Epithelial cell of alveolus of lung (primary cell): Measurements from ENCODE around the gene ILDR1. TPM values are rescaled to one million over a fixed set of nuclear protein-coding genes. Genes with fewer than 3 reads are reported as not detected.

ENCODE experiments used
- total RNA-seq: library from RNA; depleted of rRNA; stranded (reverse); fragments of >200 nt; gene quantifications from 2 replicates; pipeline ENCODE4 v1.2.1, GENCODE V29; 2015

Gene ILDR1
- total RNA-seq = not detected in 2 replicates

DNA sequence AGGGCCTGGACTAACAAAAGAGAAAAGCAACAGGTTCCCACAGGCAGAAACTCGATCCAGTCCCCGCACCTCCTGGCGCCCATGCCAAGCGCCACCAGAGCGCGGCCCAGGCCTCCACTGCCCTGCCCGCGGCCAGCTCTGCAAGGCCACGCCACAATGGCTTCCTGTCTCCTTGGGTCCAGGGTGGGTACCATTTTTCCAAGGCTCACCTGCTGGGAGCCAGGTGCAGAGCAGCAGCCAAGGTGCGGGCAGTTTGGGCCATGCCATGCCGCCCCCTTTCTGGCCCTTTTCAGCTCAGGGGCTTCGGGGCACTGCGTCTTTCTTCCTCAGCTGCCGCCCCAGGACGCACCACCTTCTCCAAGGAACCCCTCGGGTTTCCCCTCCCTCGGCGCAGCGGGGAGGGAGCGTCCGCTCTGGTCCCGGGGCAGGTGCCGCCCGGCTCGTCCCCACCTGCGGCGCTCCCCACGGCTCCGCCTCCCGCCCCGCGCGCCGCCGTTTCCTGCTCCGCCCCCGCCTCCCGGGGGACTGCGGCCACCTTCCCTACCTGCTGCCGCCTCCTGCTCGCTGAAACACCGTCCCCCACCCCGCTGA lies at the start of gene ILDR1:
Gene ILDR1 (minus strand): TSS at position 437 of the 591 bp plus-strand sequence. CDS start 170 bp downstream, at position 267.

DNA sequence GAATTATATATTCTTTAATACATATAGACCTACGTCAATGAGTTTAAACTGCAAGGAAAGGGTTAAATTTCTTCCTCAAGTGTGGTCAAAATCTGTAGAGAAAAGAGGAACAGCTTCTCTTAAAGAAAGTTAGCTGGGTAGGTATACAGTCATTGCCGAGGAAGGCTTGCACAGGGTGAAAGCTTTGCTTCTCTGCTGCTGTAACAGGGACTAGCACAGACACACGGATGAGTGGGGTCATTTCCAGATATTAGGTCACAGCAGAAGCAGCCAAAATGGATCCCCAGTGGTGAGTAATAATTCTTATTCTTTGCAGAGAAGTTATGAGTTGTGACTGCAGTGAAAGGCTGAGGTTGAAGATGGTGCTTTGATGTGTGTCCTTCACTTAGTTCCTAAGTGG lies 33.2 kb upstream of the ILDR1 start, which contains the start of gene CD86:
Gene CD86 (plus strand): TSS at position 148 of the 400 bp plus-strand sequence. CDS start 128 bp downstream, at position 276.

Other genes starting within 250 kb of the ILDR1 start
- gene IQCB1, start 187.2 kb downstream of the ILDR1 start, total RNA-seq = 9.3 and 9.7 TPM in 2 replicates
- 1.6 TPM in 1 of 2 replicates, not detected in the other for gene EAF2, start 187.0 kb downstream of the ILDR1 start, total RNA-seq
- under 0.01 TPM in 1 of 2 replicates, not detected in the other for gene SLC15A2, start 127.8 kb downstream of the ILDR1 start, total RNA-seq
- gene CD86, start 33.1 kb upstream of the ILDR1 start, total RNA-seq = not detected in 2 replicates
- not detected in 2 replicates for gene CASR, start 161.4 kb upstream of the ILDR1 start, total RNA-seq